ENCODE data around the gene GARIN5A.

GRCh38 chr19:50419580-50420035 lies 57.0 kb downstream of the GARIN5A start:
- no peak for TF ChIP-seq ZNF263 (CRISPR knock-in tag; IDR thresholded peaks at IDR 0.05; ENCODE audit: low read depth)
- TF ChIP-seq IRF2 (CRISPR knock-in tag; IDR thresholded peaks at IDR 0.05; ENCODE audit: borderline replicate concordance, low read depth): no peak
- TF ChIP-seq CTCF (IDR thresholded peaks at IDR 0.05): no peak
- no peak for TF ChIP-seq PREB (CRISPR knock-in tag; IDR thresholded peaks at IDR 0.05; ENCODE audit: borderline replicate concordance)
- TF ChIP-seq ATF3 (CRISPR knock-in tag; conservative IDR thresholded peaks at IDR 0.05): no peak
- TF ChIP-seq, protein P1, sequence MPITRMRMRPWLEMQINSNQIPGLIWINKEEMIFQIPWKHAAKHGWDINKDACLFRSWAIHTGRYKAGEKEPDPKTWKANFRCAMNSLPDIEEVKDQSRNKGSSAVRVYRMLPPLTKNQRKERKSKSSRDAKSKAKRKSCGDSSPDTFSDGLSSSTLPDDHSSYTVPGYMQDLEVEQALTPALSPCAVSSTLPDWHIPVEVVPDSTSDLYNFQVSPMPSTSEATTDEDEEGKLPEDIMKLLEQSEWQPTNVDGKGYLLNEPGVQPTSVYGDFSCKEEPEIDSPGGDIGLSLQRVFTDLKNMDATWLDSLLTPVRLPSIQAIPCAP (CRISPR knock-in tag; IDR thresholded peaks at IDR 0.05): no peak

Data from WTC11 (cell line).